Panc1 (cell line): ENCODE results near the gene UBE2L3. TPM values are rescaled to one million over a fixed set of nuclear protein-coding genes. Genes with fewer than 3 reads are reported as not detected.

Experiments
- ATAC-seq: fragments of 200-7000 bp; cut with Tn5 transposase; 2 replicates; pipeline ENCODE4 v1.9.1; 2020; ENCODE audit warnings: mild to moderate bottlenecking, moderate library complexity
- BruUV-seq: library from RNA; stranded (reverse); fragments of 400-500 nt; replicated peaks from 2 replicates; lab custom pipeline; 2021; lab: Mats Ljungman, UMichigan
- CTCF ChIA-PET: fragments of 300-600 bp; sonication (Branson Sonifier 250); formaldehyde crosslinking; loops from one replicate; lab custom pipeline; 2022; ENCODE audit warnings: antibody characterized with exemption; lab: Charles Lee
- POLR2A ChIA-PET: fragments of 300-600 bp; sonication (Branson Sonifier 250); formaldehyde crosslinking; loops from one replicate; lab custom pipeline; 2022; ENCODE audit warnings: antibody characterized with exemption; lab: Charles Lee
- DNase-seq: peaks from one replicate; pipeline ENCODE4 v3.0.0-alpha.2; 2010; ENCODE audit warnings: low read depth, low spot score
- H3K27ac ChIP-seq: 2 replicates; pipeline ENCODE4 v1.5.1; 2011; ENCODE audit warnings: mild to moderate bottlenecking, low read length, inconsistent platforms
- H3K27me3 ChIP-seq: fragments of 200-500 bp; sonication (Bioruptor generic); 2 replicates; pipeline ENCODE4 v1.6.0; 2014; ENCODE audit warnings: low read length, inconsistent platforms; ENCODE audit not compliant: control insufficient read depth, insufficient read depth
- H3K36me3 ChIP-seq: fragments of 200-500 bp; sonication (Bioruptor generic); 2 replicates; pipeline ENCODE4 v1.5.1; 2014; ENCODE audit warnings: inconsistent platforms, mild to moderate bottlenecking, low read length, moderate library complexity; ENCODE audit not compliant: control insufficient read depth, insufficient read depth
- H3K4me1 ChIP-seq: 2 replicates; pipeline ENCODE4 v1.5.1; 2011; ENCODE audit warnings: inconsistent platforms, mild to moderate bottlenecking, low read length, moderate library complexity; ENCODE audit not compliant: control insufficient read depth, insufficient read depth
- H3K4me3 ChIP-seq, 2 experiments: 2 replicates each; pipeline ENCODE4 v1.5.1; 2011 to 2012; ENCODE audit warnings: low read depth in 2 of 2, low read length in 2 of 2, mild to moderate bottlenecking in 2 of 2, inconsistent platforms in 1 of 2, moderate library complexity in 1 of 2
- H3K9me3 ChIP-seq: fragments of 200-500 bp; sonication (Bioruptor generic); 2 replicates; pipeline ENCODE4 v1.5.1; 2014; ENCODE audit warnings: low read depth, mild to moderate bottlenecking, inconsistent platforms, low read length, moderate library complexity; ENCODE audit not compliant: control insufficient read depth, insufficient read depth
- POLR2AphosphoS5 ChIP-seq: IDR thresholded peaks from 2 replicates; pipeline ENCODE4 v1.6.1; 2012; ENCODE audit warnings: mild to moderate bottlenecking, low read depth, low read length, moderate library complexity
- SIN3A ChIP-seq: IDR thresholded peaks from 2 replicates; pipeline ENCODE4 v1.6.1; 2012; ENCODE audit warnings: low read depth, mild to moderate bottlenecking, low read length, moderate library complexity, borderline replicate concordance; ENCODE audit not compliant: insufficient read depth
- TCF7L2 ChIP-seq: IDR thresholded peaks from 2 replicates; pipeline ENCODE4 v1.6.1; 2011; ENCODE audit warnings: mild to moderate bottlenecking, low read depth, low read length, inconsistent platforms
- in situ Hi-C: cut with HindIII; loops from 2 replicates; pipeline ENCODE4 v1.10.0; 2016; ENCODE audit warnings: low sequenced_read_pairs, low pct_unique_long_range_greater_than_20kb
- intact Hi-C: fragments of 100-400 bp; cut with micrococcal nuclease; formaldehyde crosslinking; loops from one replicate; pipeline ENCODE4 v1.10.0; 2022; ENCODE audit not compliant: unreplicated experiment
- total RNA-seq: library from RNA; stranded (reverse); gene quantifications from one replicate; pipeline ENCODE4 v1.2.1, GENCODE V29; 2021; ENCODE audit not compliant: unreplicated experiment
- TF ChIP-seq, protein P1 (sequence below): fragments of 450-650 bp; IDR thresholded peaks from 2 replicates; pipeline ENCODE4 v1.5.1; 2017; ENCODE audit warnings: mild to moderate bottlenecking
- TF ChIP-seq, protein P2 (sequence below), 2 experiments: IDR thresholded peaks; 2 replicates each; pipeline ENCODE4 v1.6.1; 2011 to 2012; ENCODE audit warnings: low read depth in 2 of 2, control low read depth in 1 of 2, low read length in 1 of 2, mild to moderate bottlenecking in 1 of 2, moderate library complexity in 1 of 2; ENCODE audit not compliant: insufficient read depth in 1 of 2

Gene UBE2L3
- total RNA-seq, 1 experiment from 2014 or later = 51.1 TPM

DNA sequence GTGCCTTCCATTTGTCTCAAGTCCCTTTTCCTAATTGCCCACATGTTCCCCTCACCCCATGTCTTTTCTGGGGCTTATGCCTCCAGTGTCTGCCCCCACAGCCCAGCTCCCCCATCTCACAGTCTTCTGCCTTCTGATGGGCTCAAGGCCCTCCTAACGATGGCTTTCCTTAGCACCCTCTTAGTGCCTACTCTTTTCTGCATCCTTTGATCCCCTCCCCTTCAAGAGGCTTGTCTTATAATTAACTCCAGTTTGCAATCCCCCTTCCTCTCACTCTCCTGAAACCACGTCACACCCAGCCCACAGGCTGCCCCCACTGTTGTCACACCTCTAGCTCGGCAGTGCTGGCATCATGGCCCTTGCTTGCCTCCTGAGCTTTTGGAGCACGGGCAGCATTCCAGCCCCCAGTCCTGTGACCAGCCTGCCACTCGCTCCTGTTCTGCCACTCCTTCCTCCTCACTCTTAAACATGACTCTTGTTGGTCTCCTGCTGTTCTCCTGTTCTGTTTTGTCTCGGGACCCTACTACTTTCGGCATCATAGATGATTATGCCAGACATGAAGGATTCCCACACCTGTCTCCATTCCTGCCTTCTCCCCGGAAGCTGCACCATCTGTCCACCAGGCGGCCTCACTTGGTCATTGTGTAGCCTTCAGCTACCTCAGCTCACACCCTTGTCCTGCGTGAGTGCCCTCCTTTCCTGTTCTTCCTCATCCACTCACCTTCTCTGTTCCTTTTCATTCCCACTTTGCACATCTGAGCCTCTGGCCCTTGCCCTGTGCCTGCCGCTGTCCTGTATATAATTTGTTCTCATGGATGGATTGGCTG, 26.1 kb downstream of the UBE2L3 start:
- in situ Hi-C loops = no loop called here
- intact Hi-C loops = loop anchor here (10.0 kb wide), 1 partner anchor 51 kb away; the partner anchor contains the start of gene SDF2L1
- no peak overlapping the region for H3K4me3 ChIP-seq
- H3K4me1 ChIP-seq = peaks cover 8% of the 10 kb centered on the region
- TF ChIP-seq SIN3A (no peak), POLR2AphosphoS5 (no peak), TCF7L2 (no peak)
- TF ChIP-seq, protein P1, sequence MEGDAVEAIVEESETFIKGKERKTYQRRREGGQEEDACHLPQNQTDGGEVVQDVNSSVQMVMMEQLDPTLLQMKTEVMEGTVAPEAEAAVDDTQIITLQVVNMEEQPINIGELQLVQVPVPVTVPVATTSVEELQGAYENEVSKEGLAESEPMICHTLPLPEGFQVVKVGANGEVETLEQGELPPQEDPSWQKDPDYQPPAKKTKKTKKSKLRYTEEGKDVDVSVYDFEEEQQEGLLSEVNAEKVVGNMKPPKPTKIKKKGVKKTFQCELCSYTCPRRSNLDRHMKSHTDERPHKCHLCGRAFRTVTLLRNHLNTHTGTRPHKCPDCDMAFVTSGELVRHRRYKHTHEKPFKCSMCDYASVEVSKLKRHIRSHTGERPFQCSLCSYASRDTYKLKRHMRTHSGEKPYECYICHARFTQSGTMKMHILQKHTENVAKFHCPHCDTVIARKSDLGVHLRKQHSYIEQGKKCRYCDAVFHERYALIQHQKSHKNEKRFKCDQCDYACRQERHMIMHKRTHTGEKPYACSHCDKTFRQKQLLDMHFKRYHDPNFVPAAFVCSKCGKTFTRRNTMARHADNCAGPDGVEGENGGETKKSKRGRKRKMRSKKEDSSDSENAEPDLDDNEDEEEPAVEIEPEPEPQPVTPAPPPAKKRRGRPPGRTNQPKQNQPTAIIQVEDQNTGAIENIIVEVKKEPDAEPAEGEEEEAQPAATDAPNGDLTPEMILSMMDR = no peak; the same call in 1 of the 2 replicates
- TF ChIP-seq, protein P2, sequence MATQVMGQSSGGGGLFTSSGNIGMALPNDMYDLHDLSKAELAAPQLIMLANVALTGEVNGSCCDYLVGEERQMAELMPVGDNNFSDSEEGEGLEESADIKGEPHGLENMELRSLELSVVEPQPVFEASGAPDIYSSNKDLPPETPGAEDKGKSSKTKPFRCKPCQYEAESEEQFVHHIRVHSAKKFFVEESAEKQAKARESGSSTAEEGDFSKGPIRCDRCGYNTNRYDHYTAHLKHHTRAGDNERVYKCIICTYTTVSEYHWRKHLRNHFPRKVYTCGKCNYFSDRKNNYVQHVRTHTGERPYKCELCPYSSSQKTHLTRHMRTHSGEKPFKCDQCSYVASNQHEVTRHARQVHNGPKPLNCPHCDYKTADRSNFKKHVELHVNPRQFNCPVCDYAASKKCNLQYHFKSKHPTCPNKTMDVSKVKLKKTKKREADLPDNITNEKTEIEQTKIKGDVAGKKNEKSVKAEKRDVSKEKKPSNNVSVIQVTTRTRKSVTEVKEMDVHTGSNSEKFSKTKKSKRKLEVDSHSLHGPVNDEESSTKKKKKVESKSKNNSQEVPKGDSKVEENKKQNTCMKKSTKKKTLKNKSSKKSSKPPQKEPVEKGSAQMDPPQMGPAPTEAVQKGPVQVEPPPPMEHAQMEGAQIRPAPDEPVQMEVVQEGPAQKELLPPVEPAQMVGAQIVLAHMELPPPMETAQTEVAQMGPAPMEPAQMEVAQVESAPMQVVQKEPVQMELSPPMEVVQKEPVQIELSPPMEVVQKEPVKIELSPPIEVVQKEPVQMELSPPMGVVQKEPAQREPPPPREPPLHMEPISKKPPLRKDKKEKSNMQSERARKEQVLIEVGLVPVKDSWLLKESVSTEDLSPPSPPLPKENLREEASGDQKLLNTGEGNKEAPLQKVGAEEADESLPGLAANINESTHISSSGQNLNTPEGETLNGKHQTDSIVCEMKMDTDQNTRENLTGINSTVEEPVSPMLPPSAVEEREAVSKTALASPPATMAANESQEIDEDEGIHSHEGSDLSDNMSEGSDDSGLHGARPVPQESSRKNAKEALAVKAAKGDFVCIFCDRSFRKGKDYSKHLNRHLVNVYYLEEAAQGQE (IDR thresholded peaks at IDR 0.05; ENCODE audit: insufficient read depth in 1 of 2, low read depth in 2 of 2, low read length in 1 of 2) = no peak
- DNase-seq (no peak), ATAC-seq (peak; percentile 79)
- no peaks in the 10 kb centered on the region for H3K27me3 ChIP-seq
- no peaks in the 10 kb centered on the region for H3K9me3 ChIP-seq
- peaks cover 2% of the 10 kb centered on the region; the same call in 1 of the 2 replicates for H3K36me3 ChIP-seq
- POLR2A ChIA-PET = no interaction called here
- BruUV-seq = TSS peak; percentile 33
- H3K27ac ChIP-seq = no peak overlapping the region
- CTCF ChIA-PET = interaction anchor here (0.9 kb wide), 1 partner anchor 53 kb away, joined by 3 read pairs; no protein-coding TSS in a partner anchor

DNA sequence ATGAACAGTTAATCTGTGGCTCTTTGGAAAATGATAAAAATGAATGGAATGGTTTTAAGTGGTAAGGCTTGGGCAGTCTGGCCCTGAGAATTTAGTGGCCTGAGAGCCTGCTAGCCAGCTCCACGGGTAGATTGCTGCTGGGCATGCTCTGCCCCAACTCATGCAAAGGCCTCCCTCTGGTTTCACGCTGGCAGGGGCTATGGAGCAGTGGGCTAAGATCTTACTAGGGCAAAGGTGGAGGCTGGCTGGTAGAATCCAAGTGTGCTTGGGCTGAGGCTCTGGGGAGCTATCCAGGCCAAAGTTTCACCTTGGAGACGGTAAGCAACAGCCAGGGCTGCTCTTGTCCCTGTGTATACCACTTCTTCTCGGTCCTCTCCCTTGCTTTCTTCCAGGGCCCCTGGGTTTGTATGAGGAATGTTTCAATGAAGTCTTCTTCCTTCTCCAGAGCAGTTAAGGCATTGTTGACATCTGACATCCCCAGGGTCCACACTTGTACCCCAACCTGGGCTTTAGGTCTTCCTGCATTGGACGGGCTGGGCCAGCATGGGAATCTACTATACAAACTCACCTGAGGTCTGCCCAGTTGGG, 27.4 kb downstream of the UBE2L3 start:
- H3K36me3 ChIP-seq = peaks cover 2% of the 10 kb centered on the region; the same call in 1 of the 2 replicates
- ChIA-PET POLR2A (no interaction called here), CTCF (interaction anchor here (0.6 kb wide), 2 partner anchors 34 to 123 kb away, joined by 3 to 4 read pairs; no protein-coding TSS in a partner anchor)
- no peaks in the 10 kb centered on the region for H3K9me3 ChIP-seq
- H3K4me3 ChIP-seq = no peak overlapping the region
- DNase-seq (no peak), ATAC-seq (no peak)
- BruUV-seq = no TSS peak
- peaks cover 8% of the 10 kb centered on the region for H3K4me1 ChIP-seq
- no peak for TF ChIP-seq TCF7L2
- no peak for TF ChIP-seq SIN3A
- TF ChIP-seq, protein P2 (IDR thresholded peaks at IDR 0.05; ENCODE audit: insufficient read depth in 1 of 2, low read depth in 2 of 2, low read length in 1 of 2) = no peak
- TF ChIP-seq POLR2AphosphoS5 = no peak
- TF ChIP-seq, protein P1 = no peak
- no peaks in the 10 kb centered on the region for H3K27me3 ChIP-seq
- no peak overlapping the region for H3K27ac ChIP-seq
- in situ Hi-C loops (no loop called here), intact Hi-C loops (loop anchor here (10.0 kb wide), 1 partner anchor 50 kb away; the partner anchor contains the start of gene SDF2L1)
